HG03439 (cell line): Measurements from ENCODE around the gene MT3.

Experiments
- ATAC-seq: cut with Tn5 transposase; IDR thresholded peaks from one replicate; pipeline ENCODE4 v1.9.1; 2021; ENCODE audit warnings: mild to moderate bottlenecking, moderate library complexity; ENCODE audit not compliant: unreplicated experiment

The MT3 gene

GRCh38 chr16:56589141-56590039 is at the start of gene MT3:
Gene MT3 (plus strand): TSS chr16:56589528. CDS start chr16:56589591, 63 bp downstream.
- no peak for ATAC-seq

- no peak for ATAC-seq
These were observed 49.7 kb upstream of the MT3 start for GRCh38 chr16:56539656-56540055.

- no peak for ATAC-seq
These were observed 47.3 kb upstream of the MT3 start for GRCh38 chr16:56542039-56542438.

- no peak for ATAC-seq
These were observed 42.0 kb upstream of the MT3 start for GRCh38 chr16:56547120-56547948.

GRCh38 chr16:56547949-56548567 is 41.3 kb upstream of the MT3 start:
- ATAC-seq: no peak

- no peak for ATAC-seq
These were observed 40.2 kb upstream of the MT3 start for GRCh38 chr16:56549161-56549560.

- ATAC-seq: no peak
These were observed 39.5 kb upstream of the MT3 start for GRCh38 chr16:56549744-56550385.

GRCh38 chr16:56551796-56552738 is 37.3 kb upstream of the MT3 start:
- ATAC-seq: no peak

GRCh38 chr16:56554441-56554840 is 34.9 kb upstream of the MT3 start:
- ATAC-seq: no peak

- ATAC-seq: no peak
These were observed 31.1 kb upstream of the MT3 start for GRCh38 chr16:56558024-56558747.

- no peak for ATAC-seq
These were observed 30.2 kb upstream of the MT3 start for GRCh38 chr16:56559109-56559508.

GRCh38 chr16:56560447-56560846 is 28.9 kb upstream of the MT3 start:
- ATAC-seq: no peak

- no peak for ATAC-seq
These were observed 28.2 kb upstream of the MT3 start for GRCh38 chr16:56561126-56561525.

- ATAC-seq: no peak
These were observed 24.4 kb upstream of the MT3 start, which contains the start of gene MT4 for GRCh38 chr16:56564793-56565477. Gene MT4 (plus strand): TSS chr16:56565073. CDS start chr16:56565129, 56 bp downstream.

GRCh38 chr16:56569971-56570370 is 19.4 kb upstream of the MT3 start:
- no peak for ATAC-seq

- ATAC-seq: no peak
These were observed 17.8 kb upstream of the MT3 start for GRCh38 chr16:56571525-56571924.

GRCh38 chr16:56574625-56575024 is 14.7 kb upstream of the MT3 start:
- no peak for ATAC-seq

GRCh38 chr16:56576585-56577299 is 12.6 kb upstream of the MT3 start:
- ATAC-seq: peak; percentile 86
